PC-3 (cell line): ENCODE data around the gene TRMU. TPM values are rescaled to one million over a fixed set of nuclear protein-coding genes. Genes with fewer than 3 reads are reported as not detected.

ENCODE experiments used
- ATAC-seq: fragments of 200-7000 bp; cut with Tn5 transposase; 2 replicates; pipeline ENCODE4 v1.9.1; 2020; ENCODE audit warnings: mild to moderate bottlenecking, moderate library complexity
- BruUV-seq: library from RNA; stranded (reverse); fragments of 400-500 nt; replicated peaks from 2 replicates; lab custom pipeline; 2021; lab: Mats Ljungman, UMichigan
- CTCF ChIA-PET: fragments of 300-600 bp; sonication (Branson Sonifier 250); formaldehyde crosslinking; loops from one replicate; lab custom pipeline; 2022; ENCODE audit warnings: antibody characterized with exemption; lab: Charles Lee
- POLR2A ChIA-PET: fragments of 300-600 bp; sonication (Branson Sonifier 250); formaldehyde crosslinking; loops from one replicate; lab custom pipeline; 2022; ENCODE audit warnings: antibody characterized with exemption; ENCODE audit not compliant: unreplicated experiment; lab: Charles Lee
- DNase-seq: peaks from one replicate; pipeline ENCODE4 v3.0.0-alpha.2; 2015
- H2AFZ ChIP-seq: fragments of 300-600 bp; sonication (generic); 2 replicates; pipeline ENCODE4 v1.6.0; 2016; ENCODE audit warnings: antibody characterized with exemption, low read length
- H3F3A ChIP-seq: fragments of 300-600 bp; sonication (generic); one replicate; pipeline ENCODE4 v1.6.0; 2017; ENCODE audit warnings: antibody characterized with exemption, low read length, control low read depth, mild to moderate bottlenecking; ENCODE audit not compliant: unreplicated experiment
- H3K27ac ChIP-seq: fragments of 300-600 bp; sonication (generic); 2 replicates; pipeline ENCODE4 v1.5.1; 2016; ENCODE audit warnings: mild to moderate bottlenecking, low read length
- H3K27me3 ChIP-seq: fragments of 300-600 bp; sonication (generic); 2 replicates; pipeline ENCODE4 v1.6.1; 2016; ENCODE audit warnings: low read length, mixed read lengths
- H3K36me3 ChIP-seq: fragments of 300-600 bp; sonication (generic); 2 replicates; pipeline ENCODE4 v1.6.1; 2016; ENCODE audit warnings: low read depth, mixed run types, low read length, mixed read lengths
- H3K4me1 ChIP-seq: fragments of 300-600 bp; sonication (generic); 2 replicates; pipeline ENCODE4 v1.5.1; 2016; ENCODE audit warnings: low read length; ENCODE audit not compliant: insufficient read depth
- H3K4me2 ChIP-seq: fragments of 300-600 bp; sonication (generic); 2 replicates; pipeline ENCODE4 v1.6.0; 2016; ENCODE audit warnings: low read length
- H3K4me3 ChIP-seq: fragments of 300-600 bp; sonication (generic); 2 replicates; pipeline ENCODE4 v1.5.1; 2016; ENCODE audit warnings: mild to moderate bottlenecking, low read length, mixed read lengths
- H3K79me2 ChIP-seq: fragments of 300-600 bp; sonication (generic); 2 replicates; pipeline ENCODE4 v1.6.1; 2017; ENCODE audit warnings: low read length, mixed read lengths
- H3K9ac ChIP-seq: fragments of 300-600 bp; sonication (generic); 2 replicates; pipeline ENCODE4 v1.6.0; 2016; ENCODE audit warnings: mild to moderate bottlenecking, low read length
- H3K9me2 ChIP-seq: fragments of 300-600 bp; sonication (generic); replicated peaks from 2 replicates; pipeline ENCODE4 v1.6.1; 2016; ENCODE audit warnings: mixed run types, low read length, mixed read lengths
- H3K9me3 ChIP-seq: fragments of 300-600 bp; sonication (generic); 2 replicates; pipeline ENCODE4 v1.6.1; 2016; ENCODE audit warnings: low read length, mixed read lengths
- H4K20me1 ChIP-seq: fragments of 300-600 bp; sonication (generic); 2 replicates; pipeline ENCODE4 v1.6.1; 2016; ENCODE audit warnings: low read length, mixed read lengths
- CTCF ChIP-seq: fragments of 300-600 bp; sonication (generic); conservative IDR thresholded peaks from 2 replicates; pipeline ENCODE4 v1.5.1; 2017; ENCODE audit warnings: antibody characterized with exemption, low read depth, mild to moderate bottlenecking, low read length
- EZH2 ChIP-seq: fragments of 300-600 bp; sonication (generic); IDR thresholded peaks from one replicate; pipeline ENCODE4 v1.6.1; 2017; ENCODE audit warnings: antibody characterized with exemption, mild to moderate bottlenecking, low read length; ENCODE audit not compliant: unreplicated experiment
- EZH2phosphoT487 ChIP-seq: fragments of 300-600 bp; sonication (generic); IDR thresholded peaks from 2 replicates; pipeline ENCODE4 v1.6.1; 2018; ENCODE audit warnings: mild to moderate bottlenecking, antibody characterized with exemption, low read length, borderline replicate concordance
- intact Hi-C: fragments of 100-400 bp; cut with micrococcal nuclease; formaldehyde crosslinking; loops from 2 replicates; pipeline ENCODE4 v1.9.0; 2023
- total RNA-seq: library from RNA; depleted of rRNA; stranded (reverse); fragments of >200 nt; gene quantifications from 2 replicates; pipeline ENCODE4 v1.2.3, GENCODE V29; 2014

The TRMU gene
- total RNA-seq, 1 experiment from 2014 or later, result 63.5 TPM

- Histone ChIP-seq H3K27me3 (no peaks in the 10 kb centered on the region), H3K4me2 (no peak overlapping the region), H3K9me2 (no peaks in the 10 kb centered on the region), H3K4me1 (peaks cover 4% of the 10 kb centered on the region; the same call in 1 of the 2 replicates), H3K36me3 (peaks cover 15% of the 10 kb centered on the region), H2AFZ (no peak overlapping the region), H3K27ac (no peak overlapping the region), H3K9ac (no peak overlapping the region), H4K20me1 (no peaks in the 10 kb centered on the region), H3F3A (no peaks in the 10 kb centered on the region), H3K4me3 (no peak overlapping the region), H3K79me2 (no peaks in the 10 kb centered on the region), H3K9me3 (no peaks in the 10 kb centered on the region)
- ChIA-PET POLR2A (no interaction called here), CTCF (interaction anchor here (0.5 to 1.0 kb wide), 2 partner anchors 106 to 186 kb away, joined by 3 to 6 read pairs; no protein-coding TSS in a partner anchor)
- DNase-seq (no peak), ATAC-seq (no peak)
- no TSS peak for BruUV-seq
- TF ChIP-seq CTCF (no peak), EZH2phosphoT487 (no peak), EZH2 (no peak)
- intact Hi-C loops, result no loop called here
Measured at GRCh38 chr22:46355996-46356471, 20.5 kb downstream of the TRMU start.

- POLR2A ChIA-PET, result no interaction called here
- Histone ChIP-seq H3K4me3 (no peak overlapping the region), H3K9me2 (no peaks in the 10 kb centered on the region), H3K27ac (no peak overlapping the region), H3K4me1 (peaks cover 4% of the 10 kb centered on the region; the same call in 1 of the 2 replicates), H3K4me2 (no peak overlapping the region), H3K79me2 (no peaks in the 10 kb centered on the region), H2AFZ (no peak overlapping the region), H3K36me3 (peaks cover 15% of the 10 kb centered on the region), H3K9ac (no peak overlapping the region), H3K9me3 (no peaks in the 10 kb centered on the region), H3F3A (no peaks in the 10 kb centered on the region), H4K20me1 (no peaks in the 10 kb centered on the region), H3K27me3 (no peaks in the 10 kb centered on the region)
- ATAC-seq, result no peak
- DNase-seq, result no peak
- TF ChIP-seq CTCF (no peak), EZH2 (no peak), EZH2phosphoT487 (no peak)
- BruUV-seq, result no TSS peak
- CTCF ChIA-PET, result no interaction called here
- intact Hi-C loops, result no loop called here
Measured at GRCh38 chr22:46356496-46357480, 21.3 kb downstream of the TRMU start.
